Measurements from ENCODE around the gene TPSB2.

Gene TPSB2

GRCh38 chr16:1222553-1223354, 7.2 kb downstream of the TPSB2 start:
- H3K4me3 ChIP-seq, result no peak overlapping the region
- H3K27ac ChIP-seq, result no peak overlapping the region

GRCh38 chr16:1221628-1222552, 8.1 kb downstream of the TPSB2 start:
- H3K27ac ChIP-seq, result no peak overlapping the region
- no peak overlapping the region for H3K4me3 ChIP-seq

GRCh38 chr16:1220841-1221627, 8.9 kb downstream of the TPSB2 start:
- Histone ChIP-seq H3K27ac (no peak overlapping the region), H3K4me3 (no peak overlapping the region)

- Histone ChIP-seq H3K27ac (no peak overlapping the region), H3K4me3 (no peak overlapping the region)
Measured at GRCh38 chr16:1220098-1220728, 9.8 kb downstream of the TPSB2 start.

- no peak overlapping the region for H3K27ac ChIP-seq
- no peak overlapping the region for H3K4me3 ChIP-seq
Measured at GRCh38 chr16:1218930-1219611, 10.9 kb downstream of the TPSB2 start.

- no peak overlapping the region for H3K4me3 ChIP-seq
- H3K27ac ChIP-seq, result no peak overlapping the region
Measured at GRCh38 chr16:1218061-1218929, 11.7 kb downstream of the TPSB2 start.

GRCh38 chr16:1217526-1217925, 12.5 kb downstream of the TPSB2 start:
- no peak overlapping the region for H3K4me3 ChIP-seq
- no peak overlapping the region for H3K27ac ChIP-seq

- Histone ChIP-seq H3K27ac (no peak overlapping the region), H3K4me3 (no peak overlapping the region)
Measured at GRCh38 chr16:1216681-1217400, 13.1 kb downstream of the TPSB2 start.

- no peak overlapping the region for H3K27ac ChIP-seq
- H3K4me3 ChIP-seq, result no peak overlapping the region
Measured at GRCh38 chr16:1216296-1216619, 13.7 kb downstream of the TPSB2 start.

GRCh38 chr16:1215574-1216295, 14.2 kb downstream of the TPSB2 start:
- H3K27ac ChIP-seq, result no peak overlapping the region
- H3K4me3 ChIP-seq, result no peak overlapping the region

GRCh38 chr16:1214719-1215118, 15.3 kb downstream of the TPSB2 start:
- Histone ChIP-seq H3K4me3 (no peak overlapping the region), H3K27ac (no peak overlapping the region)

GRCh38 chr16:1213796-1214372, 16.1 kb downstream of the TPSB2 start:
- Histone ChIP-seq H3K4me3 (no peak overlapping the region), H3K27ac (no peak overlapping the region)

GRCh38 chr16:1213231-1213630, 16.8 kb downstream of the TPSB2 start:
- Histone ChIP-seq H3K4me3 (no peak overlapping the region), H3K27ac (no peak overlapping the region)

GRCh38 chr16:1212616-1213194, 17.3 kb downstream of the TPSB2 start:
- H3K27ac ChIP-seq, result no peak overlapping the region
- no peak overlapping the region for H3K4me3 ChIP-seq

GRCh38 chr16:1211451-1212268, 18.3 kb downstream of the TPSB2 start:
- Histone ChIP-seq H3K4me3 (no peak overlapping the region), H3K27ac (no peak overlapping the region)

GRCh38 chr16:1210461-1210860, 19.5 kb downstream of the TPSB2 start:
- no peak overlapping the region for H3K27ac ChIP-seq

More at GRCh38 chr16:1210461-1210860, 19.5 kb downstream of the TPSB2 start:
- H3K4me3 ChIP-seq, result no peak overlapping the region

All from skin epidermis (tissue), 12 donors.